NCI-H1092 (cell line): ENCODE measurements around the gene RAPGEF1.

Experiments used
- DNase-seq: peaks from one replicate; lab custom pipeline; 2025; lab: John Stamatoyannopoulos, UW

RAPGEF1 gene

DNA sequence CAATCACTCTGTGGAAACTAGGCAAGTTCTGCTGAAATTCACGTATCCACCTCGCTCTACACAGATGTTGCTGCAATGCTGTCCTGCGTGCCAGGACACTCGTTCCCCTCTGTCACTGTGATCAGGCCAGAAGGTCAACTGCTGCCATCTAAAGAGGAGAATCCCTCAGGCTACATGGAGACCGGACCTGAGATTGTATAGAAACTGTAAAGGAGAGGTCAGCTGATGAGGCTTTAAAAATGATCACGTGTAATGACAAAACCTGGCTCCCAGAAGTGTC, 114.4 kb downstream of the RAPGEF1 start:
- DNase-seq = no peak

DNA sequence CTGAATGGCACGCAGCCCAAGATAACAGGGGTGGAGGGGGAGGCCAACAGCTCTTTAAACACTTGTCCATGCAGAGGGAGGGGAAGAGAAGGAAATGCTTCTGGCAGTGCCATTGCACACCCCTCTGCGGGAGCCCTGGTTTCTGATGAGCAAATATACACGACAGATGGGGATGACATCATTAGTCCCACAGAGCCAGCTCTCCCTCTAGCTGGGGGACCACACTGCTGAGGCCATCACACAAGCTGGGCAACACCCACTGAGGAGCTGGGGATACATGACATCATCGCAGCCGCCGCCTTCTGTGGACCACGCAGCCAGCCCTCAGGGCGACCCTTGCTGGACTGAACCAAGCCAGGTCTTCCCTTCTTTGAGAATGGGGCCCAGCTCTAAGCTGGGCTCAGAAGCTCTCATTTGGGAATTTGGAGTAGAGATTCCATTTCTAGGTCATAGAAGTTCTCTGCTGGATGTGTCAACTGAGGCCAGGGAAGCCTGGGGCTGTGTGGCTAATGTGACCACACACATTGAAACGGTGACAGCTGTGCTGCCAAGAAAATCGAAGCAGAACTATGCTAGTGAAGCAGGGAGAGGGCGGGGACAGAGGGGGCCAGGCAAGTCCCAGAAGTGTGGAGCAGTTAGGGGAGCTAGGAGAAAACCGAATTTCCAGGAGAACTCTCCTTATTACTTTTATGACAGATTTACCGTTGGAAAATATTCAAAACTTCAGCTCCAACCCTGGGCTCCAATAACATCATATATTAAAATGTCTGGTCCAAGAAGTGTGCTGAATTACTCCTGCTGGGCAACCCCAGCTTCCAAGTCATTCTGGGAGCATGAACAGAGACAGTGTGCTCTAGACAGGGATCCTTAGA, 115.0 kb downstream of the RAPGEF1 start:
- no peak for DNase-seq

DNA sequence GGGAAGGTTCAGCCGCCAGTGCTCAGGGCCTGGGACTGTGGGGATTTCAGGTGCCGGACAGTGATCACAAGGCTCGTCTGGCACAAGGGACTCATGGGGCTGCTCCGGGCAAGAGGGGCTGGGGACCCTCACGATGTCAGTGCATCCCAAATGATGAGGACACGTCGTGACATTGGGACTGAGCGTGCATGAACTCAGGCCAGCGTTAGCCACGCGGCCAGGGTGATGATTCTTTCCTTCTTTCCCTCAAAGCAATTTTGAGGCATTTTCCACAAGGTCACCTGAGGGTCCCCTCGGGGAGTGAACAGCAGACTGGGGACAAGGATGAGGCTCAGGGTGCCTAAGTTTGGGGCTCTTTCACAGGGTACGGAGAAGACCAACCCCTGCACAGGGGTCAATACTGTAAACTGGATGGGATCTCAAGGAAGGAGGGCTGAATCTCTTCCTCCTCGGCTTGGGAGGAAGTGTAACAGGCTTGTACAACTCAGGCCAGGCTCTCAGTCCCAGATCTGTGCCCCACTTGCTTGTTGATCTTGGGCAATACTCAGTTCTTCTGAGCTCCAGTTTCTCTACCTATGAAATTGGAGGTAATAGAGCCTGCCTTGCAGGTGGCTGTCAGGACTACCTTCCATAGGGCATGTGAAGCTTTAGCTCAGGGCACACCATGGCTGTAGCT, 116.1 kb downstream of the RAPGEF1 start:
- no peak for DNase-seq

DNA sequence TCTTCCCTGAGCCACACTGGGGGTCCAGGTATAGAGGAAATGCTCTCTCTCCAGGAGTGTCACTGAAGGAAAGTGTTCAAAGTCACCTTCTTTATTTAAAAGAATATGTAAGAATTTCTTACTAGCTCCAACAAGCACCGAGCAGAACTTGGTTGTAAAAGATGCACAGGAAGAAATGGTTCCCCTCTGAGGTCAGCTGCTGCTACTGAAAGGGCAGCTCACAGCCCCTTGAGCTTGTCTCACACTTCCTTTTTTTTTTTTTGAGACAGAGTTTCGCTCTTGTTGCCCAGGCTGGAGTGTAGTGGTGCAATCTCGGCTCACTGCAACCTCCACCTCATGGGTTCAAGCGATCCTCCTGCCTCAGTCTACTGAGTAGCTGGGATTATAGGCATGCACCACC, 117.4 kb downstream of the RAPGEF1 start:
- DNase-seq = no peak

DNA sequence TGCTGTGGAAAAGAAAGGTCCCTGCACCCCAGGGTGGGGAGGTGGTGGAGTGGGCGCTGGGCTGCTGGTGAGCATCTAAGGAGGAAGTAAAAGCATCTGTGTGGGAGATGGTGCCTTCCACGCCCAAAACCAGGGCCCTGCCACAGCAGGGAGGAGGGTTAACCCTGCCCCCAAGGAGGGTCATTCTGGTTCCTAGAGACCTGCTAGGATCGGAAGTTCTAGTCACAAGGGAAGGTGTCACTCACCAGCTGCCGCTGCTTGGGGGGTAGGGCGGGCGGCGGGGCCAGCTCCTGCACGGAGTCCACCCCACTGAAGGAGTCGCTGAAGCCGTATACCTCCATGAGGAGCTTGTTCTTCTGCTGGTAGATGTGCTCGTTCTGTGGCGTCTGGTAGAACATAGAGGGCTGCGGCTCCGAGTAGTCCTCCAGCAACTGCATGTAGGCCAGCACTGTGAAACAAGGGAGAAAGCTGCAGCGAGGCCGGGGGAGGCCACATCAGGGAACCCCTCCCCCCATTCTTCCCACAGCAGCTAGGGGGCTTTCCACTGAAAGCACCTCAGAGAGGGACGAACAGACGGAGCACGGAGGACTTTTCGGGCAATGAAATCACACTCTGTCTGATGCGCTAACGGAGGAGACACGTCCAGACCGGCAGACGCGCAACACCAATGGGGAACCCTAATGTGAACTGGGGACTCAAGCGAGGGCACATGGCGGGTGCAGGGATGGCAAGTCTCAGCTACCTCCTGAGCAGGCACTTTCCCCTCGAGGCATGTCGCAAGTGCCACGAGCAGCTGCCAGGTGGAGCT, 118.1 kb downstream of the RAPGEF1 start:
- no peak for DNase-seq

DNA sequence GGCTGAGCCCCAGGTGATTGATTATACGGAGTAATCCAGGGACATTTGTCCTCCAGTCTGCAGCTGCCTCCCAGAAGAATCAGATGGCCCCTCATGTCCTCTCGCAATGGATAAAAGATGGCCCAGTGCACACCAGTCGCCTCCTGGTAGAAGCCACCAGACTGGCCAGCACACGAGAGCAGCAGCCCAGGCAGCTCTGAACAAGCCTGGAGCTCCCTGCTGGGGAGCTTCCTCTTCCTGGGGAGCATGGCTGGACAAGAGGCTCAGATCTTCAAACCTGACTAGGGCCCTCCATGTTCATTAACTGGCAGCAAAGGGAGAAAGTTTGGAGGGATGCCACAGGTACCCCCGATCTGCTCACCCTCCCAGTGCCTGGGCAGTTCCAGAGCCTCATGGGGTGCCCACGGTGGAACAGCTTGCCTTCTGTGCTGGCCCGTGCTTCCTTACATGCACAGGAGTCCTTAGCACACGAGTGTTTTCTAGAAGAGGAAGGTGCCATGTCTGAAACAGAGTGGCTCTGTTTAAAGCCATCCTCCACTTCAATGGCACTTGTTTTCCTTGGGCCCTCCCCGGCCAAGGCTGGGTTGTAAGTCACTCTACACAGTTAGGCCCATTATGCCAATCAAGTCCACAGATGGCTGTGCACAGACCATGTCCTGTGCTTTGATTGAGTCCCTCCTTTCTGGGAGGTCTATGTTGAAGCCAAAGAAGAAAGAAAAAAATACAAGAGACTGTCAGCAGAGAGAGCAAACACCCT, 118.9 kb downstream of the RAPGEF1 start:
- no peak for DNase-seq

DNA sequence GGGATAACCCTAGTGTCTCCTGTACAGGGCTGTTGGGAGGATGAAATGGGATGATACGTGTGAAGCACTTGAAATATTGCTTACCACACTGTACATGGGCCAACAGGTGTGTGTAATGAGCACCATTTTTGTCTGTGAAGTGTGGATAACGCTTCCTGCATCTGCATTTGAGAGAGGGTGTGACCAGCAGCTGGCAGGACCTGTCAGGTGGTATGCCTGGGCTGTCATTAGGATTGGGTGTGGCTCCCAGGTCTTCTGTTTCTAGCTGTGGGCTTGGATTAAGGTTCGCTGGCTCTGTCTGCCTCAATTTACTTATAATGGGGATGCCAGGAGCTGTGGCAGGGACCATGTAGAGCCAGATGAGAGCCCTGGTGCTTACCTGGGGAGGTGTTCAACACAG, 120.2 kb downstream of the RAPGEF1 start:
- no peak for DNase-seq

DNA sequence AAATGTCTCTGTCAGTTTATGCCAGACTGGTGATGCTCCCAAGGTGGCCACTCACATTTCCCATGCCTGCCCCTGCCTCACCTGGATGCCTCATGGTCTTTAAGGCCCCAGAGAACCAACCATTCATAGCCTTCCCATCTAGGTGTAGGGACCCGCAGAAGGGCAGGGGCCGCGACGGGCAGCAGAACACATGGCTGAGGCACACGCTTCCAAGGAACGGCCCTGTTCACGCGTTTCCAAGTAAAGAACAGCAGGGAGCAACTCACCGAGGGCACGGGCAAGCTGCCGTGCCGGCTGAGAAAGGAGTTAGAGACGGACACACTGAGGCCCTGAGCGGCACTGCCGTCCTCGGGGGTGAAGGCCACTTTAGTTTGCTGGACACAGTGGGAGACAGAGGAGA, 121.1 kb downstream of the RAPGEF1 start:
- DNase-seq = no peak

DNA sequence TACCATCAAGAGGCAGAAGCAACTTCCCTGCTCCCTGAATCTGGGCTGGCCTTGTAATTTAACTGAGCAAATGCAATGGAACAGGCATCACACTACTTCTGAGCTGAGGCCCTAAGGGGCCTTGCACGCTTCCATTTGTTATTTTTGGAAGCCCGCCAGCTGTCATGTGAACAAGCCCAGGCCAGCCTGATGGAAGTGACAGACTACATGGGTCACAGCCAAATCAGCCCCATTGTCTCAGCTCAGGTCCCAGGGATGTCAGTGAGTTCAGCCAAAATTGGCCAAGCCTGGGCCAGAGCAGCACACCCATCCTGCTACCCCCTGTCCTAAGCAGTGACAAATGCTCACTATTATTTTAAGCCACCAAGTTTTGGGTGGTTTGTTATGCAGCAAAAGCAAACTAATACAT, 121.8 kb downstream of the RAPGEF1 start:
- no peak for DNase-seq

DNA sequence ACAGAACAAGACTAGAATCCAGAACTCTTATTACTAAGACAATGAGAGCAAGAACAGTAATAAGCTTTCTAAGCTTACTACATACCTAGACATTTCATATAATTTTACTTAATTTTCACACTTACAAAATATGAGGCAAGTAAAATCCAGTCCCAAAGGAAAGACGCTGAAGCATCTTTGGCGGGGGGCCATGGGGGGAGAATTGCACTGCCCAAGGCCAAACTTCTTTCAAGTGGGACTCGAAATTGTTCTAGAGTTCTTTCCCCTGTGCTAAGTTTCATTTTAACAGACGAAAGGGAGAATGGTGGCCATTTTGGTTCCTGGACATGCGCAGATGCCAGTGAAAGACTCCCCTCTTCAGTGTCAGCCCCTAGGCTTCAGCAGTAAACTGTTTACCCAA, 122.3 kb downstream of the RAPGEF1 start:
- no peak for DNase-seq

DNA sequence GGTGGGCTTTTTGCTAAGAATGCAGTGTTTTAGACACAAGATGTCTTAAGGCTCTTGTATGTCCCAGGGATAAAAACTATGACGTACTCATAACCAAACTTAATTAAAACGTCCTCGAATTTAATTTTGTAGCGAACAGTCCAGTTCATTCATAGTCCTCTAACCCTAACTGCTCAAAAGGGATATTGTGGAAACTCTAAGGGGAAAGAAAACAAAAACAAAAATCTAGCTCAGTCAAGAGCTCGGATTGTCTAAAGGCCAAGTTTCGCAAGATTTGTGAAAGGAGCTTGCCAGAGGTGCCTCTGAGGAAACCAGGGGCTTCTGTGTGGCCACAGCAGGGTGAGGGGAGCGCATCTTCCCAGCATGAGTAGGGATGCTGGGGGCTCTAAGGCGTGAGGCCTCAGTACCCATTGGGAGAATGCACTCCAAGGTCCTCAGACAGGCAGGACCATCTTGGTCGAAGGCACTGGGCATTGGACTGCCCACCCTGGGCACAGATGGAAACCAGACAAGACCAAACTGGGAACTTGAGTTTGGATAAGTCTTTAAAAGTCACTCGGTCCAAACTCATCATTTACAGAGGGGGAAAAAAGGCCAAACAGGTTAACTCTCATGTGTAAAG, 122.8 kb downstream of the RAPGEF1 start:
- DNase-seq = no peak

DNA sequence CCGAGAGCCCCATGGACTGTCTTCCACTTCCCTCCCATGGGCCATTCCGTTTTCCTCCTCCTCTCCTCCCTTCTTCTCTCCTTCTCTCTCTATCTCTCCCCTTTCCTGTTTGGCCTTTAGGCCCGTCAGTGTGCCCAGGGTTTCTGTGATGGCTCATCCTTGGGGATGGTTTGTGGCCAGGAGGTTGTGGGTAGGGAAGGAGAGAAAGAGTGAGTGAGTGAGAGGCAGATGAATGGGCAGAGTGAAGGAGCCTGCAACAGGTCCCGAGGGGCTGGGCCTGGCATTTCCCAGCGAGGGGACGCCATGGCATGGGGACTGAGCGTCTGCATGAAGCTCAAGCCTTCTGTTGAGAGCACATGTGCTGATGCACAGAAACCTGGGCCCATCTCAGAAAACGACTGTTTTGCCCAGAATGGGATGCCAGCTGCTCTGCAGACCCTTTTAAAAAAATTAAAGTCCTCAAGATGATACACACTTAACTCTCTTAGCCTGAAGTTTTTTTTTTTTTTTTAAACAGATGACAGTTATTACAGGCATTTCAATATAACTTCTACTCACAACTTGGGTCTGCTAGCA, 125.4 kb downstream of the RAPGEF1 start:
- DNase-seq = no peak

DNA sequence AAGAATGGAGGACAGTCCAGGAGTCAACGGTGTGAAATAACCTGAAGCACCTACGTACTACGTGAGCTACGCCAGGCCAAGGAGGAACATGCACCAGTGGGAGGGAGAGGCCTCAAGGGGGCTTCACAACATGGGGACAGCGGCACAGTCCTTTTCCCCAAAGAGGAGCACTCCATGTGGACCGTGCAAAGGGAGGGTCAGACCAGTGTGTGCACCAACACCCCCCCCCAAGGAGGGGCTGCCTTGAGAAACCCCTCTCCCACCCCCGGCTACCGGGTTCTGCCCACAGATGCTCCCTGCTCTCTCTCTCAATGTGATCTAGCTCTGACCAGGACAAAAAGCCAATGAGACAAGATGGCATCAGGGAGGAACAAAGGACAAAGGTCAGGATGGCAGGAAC, 126.0 kb downstream of the RAPGEF1 start:
- no peak for DNase-seq

DNA sequence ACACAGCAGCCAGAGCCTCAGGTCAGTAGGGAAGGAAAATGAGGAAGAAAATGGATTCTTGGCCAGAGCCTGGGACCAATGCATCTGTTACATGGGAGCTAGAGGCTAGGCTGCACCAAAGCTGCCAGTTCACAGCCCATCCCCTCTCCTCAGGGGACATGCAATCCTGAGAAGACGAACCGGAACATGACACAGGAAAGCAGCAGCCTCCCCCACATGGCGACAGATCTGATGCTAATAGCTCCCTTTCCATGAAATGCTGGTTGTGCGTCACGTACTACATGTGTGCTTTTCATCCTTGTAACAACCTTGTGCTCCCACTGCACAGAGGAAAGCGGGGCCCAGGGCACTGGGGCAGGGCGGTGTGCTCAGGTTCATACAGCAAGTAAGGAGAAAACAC, 127.0 kb downstream of the RAPGEF1 start:
- DNase-seq = no peak

DNA sequence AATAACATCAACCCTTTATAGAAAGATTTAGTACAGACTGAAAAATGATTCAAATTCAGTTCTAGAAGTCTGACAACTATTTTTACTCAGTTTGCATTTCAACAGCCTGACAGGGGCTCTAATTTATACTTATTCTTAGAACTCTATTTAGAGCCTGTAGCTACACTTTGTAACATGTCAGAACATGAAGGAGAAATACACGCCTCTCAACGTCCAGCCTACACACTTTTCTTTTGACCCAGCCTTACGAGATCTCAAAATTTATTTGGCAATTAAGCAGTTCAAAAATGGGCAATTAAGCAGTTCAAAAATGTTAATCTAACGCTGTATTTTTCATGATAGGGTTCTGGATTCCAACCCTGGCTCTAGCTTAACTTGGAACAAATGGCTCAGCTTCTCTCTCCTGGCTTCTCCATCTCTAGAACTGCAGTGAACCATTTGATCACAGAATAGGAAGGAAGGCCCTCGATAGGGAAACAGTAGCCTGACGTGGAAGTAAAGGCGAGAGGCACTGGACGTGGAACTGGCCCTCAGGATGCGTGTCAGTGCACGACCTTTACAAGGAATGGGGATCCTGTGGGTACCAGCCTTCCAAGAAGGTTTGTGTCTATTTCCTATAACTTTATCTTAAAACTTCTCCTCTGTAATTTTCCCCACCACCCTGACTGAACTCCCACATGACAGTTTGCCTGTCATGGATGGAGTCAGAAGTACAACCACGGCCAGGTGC, 128.1 kb downstream of the RAPGEF1 start:
- DNase-seq = no peak

DNA sequence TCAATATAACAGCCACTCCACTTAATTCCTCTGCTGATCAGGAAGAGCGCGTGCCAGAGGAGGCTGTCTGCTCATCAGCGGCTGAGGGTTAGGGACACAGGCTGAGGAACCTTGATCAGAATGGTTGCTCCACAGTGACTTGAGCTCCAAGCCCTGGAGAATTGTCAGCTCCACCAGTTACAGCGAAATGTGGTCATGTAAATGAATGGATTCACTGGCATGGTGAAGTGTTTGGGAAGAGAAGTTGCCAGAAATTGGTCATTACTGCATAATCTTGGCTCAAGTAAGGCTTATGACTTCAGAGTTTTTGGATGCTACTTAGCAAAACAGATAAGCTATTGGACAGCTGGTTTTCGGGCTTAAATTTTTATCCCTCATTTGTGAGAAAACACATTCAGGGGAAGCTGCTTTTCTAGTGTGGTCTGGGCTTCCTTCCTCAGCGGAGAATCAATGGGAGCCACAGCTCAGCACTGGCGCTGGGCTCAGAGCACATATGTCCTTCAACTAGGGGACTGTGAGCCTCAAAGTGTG, 129.6 kb downstream of the RAPGEF1 start:
- no peak for DNase-seq

DNA sequence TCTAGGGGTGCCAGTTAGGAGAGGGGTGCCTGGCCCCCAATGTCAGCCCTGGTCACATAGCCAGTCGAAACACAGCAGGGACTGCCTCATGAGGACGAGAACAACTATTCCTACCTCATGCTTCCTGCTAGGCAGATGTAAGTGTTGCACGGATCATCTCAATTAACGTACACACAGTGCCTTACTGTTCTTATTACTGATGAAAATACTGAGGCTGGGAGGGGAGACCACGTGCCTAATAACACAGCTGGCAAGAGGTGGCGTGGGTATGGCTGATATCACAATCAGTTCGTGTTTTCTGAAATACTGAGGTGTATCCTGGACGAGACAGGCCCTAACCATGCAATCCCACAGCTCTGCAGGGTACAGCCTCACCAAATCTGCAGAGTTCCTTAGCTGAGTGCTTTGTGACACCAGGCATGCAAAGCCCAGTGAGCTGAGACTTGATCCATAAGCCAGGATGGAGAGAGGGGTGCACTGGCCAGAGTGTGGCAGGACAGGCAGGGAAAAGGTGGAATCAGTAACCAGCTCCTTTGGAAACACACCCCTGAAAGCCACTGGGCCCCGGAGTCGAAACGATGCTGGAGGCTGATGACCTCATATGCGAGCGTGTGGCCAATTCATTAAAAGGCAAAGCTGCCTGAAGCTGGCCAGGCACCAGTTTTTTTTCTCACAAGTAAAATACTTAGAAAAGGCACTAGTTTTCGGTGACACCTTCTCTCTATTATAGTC, 130.6 kb downstream of the RAPGEF1 start:
- no peak for DNase-seq

DNA sequence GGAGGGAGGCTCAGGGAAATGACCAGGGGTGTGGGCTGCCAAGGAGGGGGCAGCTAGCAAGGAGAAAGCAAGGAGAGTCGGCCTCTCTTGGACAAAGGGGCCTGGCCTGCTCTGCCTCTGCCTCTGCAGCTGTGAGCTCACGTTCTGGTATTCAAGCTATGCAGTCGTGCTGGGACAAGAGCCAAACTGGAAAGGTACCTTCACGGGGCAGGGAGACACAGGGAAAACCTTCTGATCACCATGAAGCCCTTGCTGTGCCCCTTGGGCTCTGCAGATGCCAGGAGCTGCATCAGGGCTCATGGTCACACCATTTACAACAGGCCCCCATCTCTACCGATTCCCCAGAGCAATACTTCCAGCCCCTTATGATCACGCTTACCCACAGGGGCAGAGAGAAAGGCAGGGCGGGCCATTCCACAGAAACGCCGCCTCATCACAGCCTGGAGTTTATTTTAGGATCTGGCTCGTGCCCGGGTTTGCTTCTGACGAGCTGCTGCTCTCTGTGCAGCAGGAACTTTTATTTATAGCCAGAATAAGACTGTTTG, 131.3 kb downstream of the RAPGEF1 start:
- no peak for DNase-seq

DNA sequence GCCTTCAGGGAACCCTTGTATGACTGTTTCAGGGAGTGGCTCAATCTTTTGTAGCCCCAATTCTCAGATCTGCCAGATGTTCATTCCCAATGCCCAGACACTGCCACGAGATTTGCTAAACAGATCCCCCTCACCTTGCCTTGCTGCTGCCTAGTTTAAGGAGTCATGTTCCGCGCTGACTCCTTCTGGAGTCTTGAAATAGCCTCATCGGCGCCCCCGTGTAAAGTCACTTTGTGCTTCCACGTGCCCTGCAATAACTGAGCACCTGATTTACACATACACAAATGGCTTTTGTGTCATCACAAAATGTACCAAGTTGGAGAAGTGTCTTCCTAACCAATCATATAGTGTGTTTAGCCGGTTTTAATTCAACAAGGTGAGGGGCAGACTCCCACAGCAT, 132.3 kb downstream of the RAPGEF1 start:
- no peak for DNase-seq
